Endodermal cell (in vitro differentiated cells): ENCODE data around the gene UBASH3A. TPM values are rescaled to one million over a fixed set of nuclear protein-coding genes. Genes with fewer than 3 reads are reported as not detected.

ENCODE experiments used
- DNase-seq: peaks from one replicate; pipeline ENCODE4 v3.0.0-alpha.2; 2017
- H3K27ac ChIP-seq: 2 replicates; pipeline ENCODE4 v1.5.1; 2013; ENCODE audit warnings: mild to moderate bottlenecking, low read depth, low read length, moderate library complexity
- H3K27me3 ChIP-seq: 2 replicates; pipeline ENCODE4 v1.6.1; 2013; ENCODE audit warnings: mild to moderate bottlenecking, low read length, moderate library complexity; ENCODE audit not compliant: insufficient read depth, control insufficient read depth, poor library complexity, severe bottlenecking
- H3K36me3 ChIP-seq: 2 replicates; pipeline ENCODE4 v1.7.0; 2013; ENCODE audit warnings: mild to moderate bottlenecking, low read length, moderate library complexity; ENCODE audit not compliant: control insufficient read depth, insufficient read depth
- H3K4me1 ChIP-seq: one replicate; pipeline ENCODE4 v1.7.0; 2013; ENCODE audit warnings: low read length; ENCODE audit not compliant: control insufficient read depth, insufficient read depth
- H3K4me3 ChIP-seq: 2 replicates; pipeline ENCODE4 v1.5.1; 2013; ENCODE audit warnings: mild to moderate bottlenecking, low read length, moderate library complexity
- H3K9ac ChIP-seq: 2 replicates; pipeline ENCODE4 v1.6.1; 2013; ENCODE audit warnings: mild to moderate bottlenecking, low read length, moderate library complexity; ENCODE audit not compliant: poor library complexity, severe bottlenecking; ENCODE audit errors: extremely low read depth
- H3K9me3 ChIP-seq: 2 replicates; pipeline ENCODE4 v1.6.1; 2013; ENCODE audit warnings: mild to moderate bottlenecking, low read length, moderate library complexity; ENCODE audit not compliant: control insufficient read depth
- H3K27ac Mint-ChIP-seq: 2 replicates; pipeline ENCODE4 v1.8.0; 2020; ENCODE audit warnings: mixed read lengths
- H3K27me3 Mint-ChIP-seq: 2 replicates; pipeline ENCODE4 v1.8.0; 2021; ENCODE audit warnings: mild to moderate bottlenecking, mixed read lengths; ENCODE audit not compliant: insufficient read depth
- H3K36me3 Mint-ChIP-seq: 2 replicates; pipeline ENCODE4 v1.8.0; 2020; ENCODE audit warnings: low read depth, mixed read lengths
- H3K4me1 Mint-ChIP-seq: 2 replicates; pipeline ENCODE4 v1.8.0; 2020; ENCODE audit warnings: mixed read lengths
- H3K4me3 Mint-ChIP-seq: 2 replicates; pipeline ENCODE4 v1.8.0; 2020; ENCODE audit warnings: mild to moderate bottlenecking, moderate library complexity, mixed read lengths
- H3K9me3 Mint-ChIP-seq: 2 replicates; pipeline ENCODE4 v1.8.0; 2020; ENCODE audit warnings: mild to moderate bottlenecking, mixed read lengths
- WGBS, 2 experiments: methylation state at CpG; one replicate each; pipeline versions ENCODE4 v1.1.5 to v1.1.7; 2013; ENCODE audit warnings: missing lambda C conversion rate in 2 of 2, mixed read lengths in 1 of 2; ENCODE audit not compliant: insufficient coverage in 1 of 2, insufficient read length in 1 of 2; 5-methylcytosine and 5-hydroxymethylcytosine counted together
- total RNA-seq, 2 donors: library from RNA; stranded (reverse); fragmentation: NEBNext Ultra II Directional in 1 of 2; extraction: Animal tissue kit (Norgen Biotek cat#: 25700) in 1 of 2; gene quantifications; 2 replicates in 1 of 2; 3 replicates in 1 of 2; pipeline ENCODE4 v1.2.1, GENCODE V29; 2021
- TF ChIP-seq, protein P1 (sequence below): fragments of 200-600 bp; sonication (generic); conservative IDR thresholded peaks from 2 replicates; pipeline ENCODE4 v1.5.0; 2021; ENCODE audit warnings: antibody characterized with exemption, mild to moderate bottlenecking

Gene UBASH3A
- total RNA-seq, 2 donors from 2014 or later: not detected

DNA sequence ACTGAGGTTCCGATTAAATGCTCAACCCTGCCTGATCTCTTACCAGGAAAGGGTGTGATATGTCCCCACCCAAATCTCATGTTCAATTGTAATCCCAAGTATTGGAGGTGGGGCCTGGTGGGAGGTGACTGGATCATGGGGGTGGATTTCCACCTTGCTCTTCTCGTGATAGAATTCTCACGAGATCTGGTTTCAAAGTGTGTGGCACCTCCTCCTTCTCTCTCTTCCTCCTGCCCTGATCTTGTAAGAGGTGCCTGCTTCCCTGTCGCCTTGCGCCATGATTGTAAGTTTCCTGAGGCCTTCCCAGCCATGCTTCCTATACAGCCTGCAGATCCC lies 57.5 kb downstream of the UBASH3A start:
- TF ChIP-seq, protein P1, sequence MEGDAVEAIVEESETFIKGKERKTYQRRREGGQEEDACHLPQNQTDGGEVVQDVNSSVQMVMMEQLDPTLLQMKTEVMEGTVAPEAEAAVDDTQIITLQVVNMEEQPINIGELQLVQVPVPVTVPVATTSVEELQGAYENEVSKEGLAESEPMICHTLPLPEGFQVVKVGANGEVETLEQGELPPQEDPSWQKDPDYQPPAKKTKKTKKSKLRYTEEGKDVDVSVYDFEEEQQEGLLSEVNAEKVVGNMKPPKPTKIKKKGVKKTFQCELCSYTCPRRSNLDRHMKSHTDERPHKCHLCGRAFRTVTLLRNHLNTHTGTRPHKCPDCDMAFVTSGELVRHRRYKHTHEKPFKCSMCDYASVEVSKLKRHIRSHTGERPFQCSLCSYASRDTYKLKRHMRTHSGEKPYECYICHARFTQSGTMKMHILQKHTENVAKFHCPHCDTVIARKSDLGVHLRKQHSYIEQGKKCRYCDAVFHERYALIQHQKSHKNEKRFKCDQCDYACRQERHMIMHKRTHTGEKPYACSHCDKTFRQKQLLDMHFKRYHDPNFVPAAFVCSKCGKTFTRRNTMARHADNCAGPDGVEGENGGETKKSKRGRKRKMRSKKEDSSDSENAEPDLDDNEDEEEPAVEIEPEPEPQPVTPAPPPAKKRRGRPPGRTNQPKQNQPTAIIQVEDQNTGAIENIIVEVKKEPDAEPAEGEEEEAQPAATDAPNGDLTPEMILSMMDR: no peak
- peaks cover 4% of the 10 kb centered on the region for H3K4me1 ChIP-seq
- H3K9ac ChIP-seq: no peak overlapping the region
- H3K9me3 Mint-ChIP-seq: peaks cover 30% of the 10 kb centered on the region
- H3K36me3 Mint-ChIP-seq: peaks cover 2% of the 10 kb centered on the region
- no peak overlapping the region for H3K27ac ChIP-seq
- H3K27ac Mint-ChIP-seq: peak overlapping the region; percentile 8
- H3K27me3 Mint-ChIP-seq: no peaks in the 10 kb centered on the region
- peaks cover 62% of the 10 kb centered on the region for H3K4me1 Mint-ChIP-seq
- peaks cover 40% of the 10 kb centered on the region for H3K9me3 ChIP-seq
- H3K36me3 ChIP-seq: no peaks in the 10 kb centered on the region
- DNase-seq: peak; percentile 29
- 96 to 98% methylated on average over 5 of the region's 5 CpGs for WGBS, 2 experiments
- H3K27me3 ChIP-seq: no peaks in the 10 kb centered on the region
- H3K4me3 ChIP-seq: no peak overlapping the region
- no peak overlapping the region for H3K4me3 Mint-ChIP-seq

GRCh38 chr21:42461881-42462877 lies 58.5 kb downstream of the UBASH3A start:
- Histone ChIP-seq H3K9me3 (peaks cover 38% of the 10 kb centered on the region), H3K4me3 (no peak overlapping the region), H3K9ac (no peak overlapping the region), H3K36me3 (no peaks in the 10 kb centered on the region), H3K27me3 (no peaks in the 10 kb centered on the region), H3K4me1 (peaks cover 4% of the 10 kb centered on the region), H3K27ac (no peak overlapping the region)
- DNase-seq: peak; percentile 57
- Mint-ChIP-seq H3K36me3 (peaks cover 2% of the 10 kb centered on the region), H3K9me3 (peaks cover 24% of the 10 kb centered on the region), H3K27me3 (no peaks in the 10 kb centered on the region), H3K27ac (peak overlapping the region; percentile 81), H3K4me1 (peaks cover 69% of the 10 kb centered on the region), H3K4me3 (no peak overlapping the region)
- TF ChIP-seq, protein P1: no peak
- WGBS, 2 experiments: 81 to 82% methylated on average over 9 to 10 of the region's 10 CpGs

GRCh38 chr21:42463861-42464515 lies 60.3 kb downstream of the UBASH3A start:
- WGBS, 2 experiments: 93 to 95% methylated on average over 12 to 17 of the region's 17 CpGs
- peak overlapping the region; percentile 50 for H3K27ac Mint-ChIP-seq
- peak; percentile 82 for DNase-seq
- Histone ChIP-seq H3K4me3 (no peak overlapping the region), H3K4me1 (peaks cover 8% of the 10 kb centered on the region), H3K27me3 (no peaks in the 10 kb centered on the region), H3K27ac (no peak overlapping the region), H3K9ac (no peak overlapping the region), H3K36me3 (no peaks in the 10 kb centered on the region), H3K9me3 (peaks cover 21% of the 10 kb centered on the region)
- no peaks in the 10 kb centered on the region for H3K36me3 Mint-ChIP-seq
- TF ChIP-seq, protein P1: no peak
- H3K27me3 Mint-ChIP-seq: no peaks in the 10 kb centered on the region
- H3K4me1 Mint-ChIP-seq: peaks cover 79% of the 10 kb centered on the region
- H3K9me3 Mint-ChIP-seq: peaks cover 15% of the 10 kb centered on the region
- no peak overlapping the region for H3K4me3 Mint-ChIP-seq
